GM19351 (cell line): ENCODE data around the gene SP140L.
"Not testable (repeated sequence)": the region's sequence is repeated elsewhere in the genome, so short reads cannot be mapped to it uniquely, and the experiment has no call there.

Experiments
- ATAC-seq: cut with Tn5 transposase; IDR thresholded peaks from one replicate; pipeline ENCODE4 v1.9.1; 2021; ENCODE audit warnings: mild to moderate bottlenecking, moderate library complexity; ENCODE audit not compliant: unreplicated experiment

Gene SP140L

DNA sequence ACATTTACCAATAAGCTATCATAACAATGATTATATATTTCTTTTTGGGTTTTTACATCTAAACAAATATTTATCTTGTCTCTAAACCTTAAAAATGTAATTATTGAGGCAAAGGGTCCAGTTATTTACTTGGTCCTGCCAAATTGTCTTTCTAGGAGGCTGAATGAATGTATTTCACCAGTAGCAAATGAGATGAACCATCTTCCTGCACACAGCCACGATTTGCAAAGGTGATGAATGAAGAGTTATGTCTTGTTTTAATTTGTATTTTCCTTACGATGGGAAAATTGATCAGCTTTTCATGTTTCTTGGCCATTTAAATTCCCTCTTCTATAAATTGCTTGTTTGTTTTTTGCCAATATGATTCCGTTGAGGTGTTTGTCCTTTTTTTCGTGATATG is 90.4 kb downstream of the SP140L start:
- no peak for ATAC-seq

- no peak for ATAC-seq
Measured at GRCh38 chr2:230418341-230419016, 91.5 kb downstream of the SP140L start.

DNA sequence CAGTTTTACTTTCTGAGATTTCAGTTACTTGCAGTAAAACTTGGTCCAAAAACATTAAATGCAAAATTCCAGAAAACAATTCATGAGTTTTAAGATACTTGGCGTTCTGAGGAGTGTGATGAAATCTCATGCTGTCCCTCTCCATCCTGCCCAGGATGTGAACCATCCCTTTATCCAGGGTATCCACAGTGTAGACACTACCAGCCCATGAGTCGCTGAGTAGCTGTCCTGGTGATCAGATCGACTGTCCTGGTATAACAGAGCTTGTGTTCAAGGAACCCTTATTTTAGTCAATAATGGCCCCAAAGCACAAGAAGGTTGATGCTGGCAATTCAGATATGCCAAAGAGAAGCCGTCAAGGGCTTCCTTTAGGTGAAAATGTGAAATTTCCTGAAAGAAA is 92.2 kb downstream of the SP140L start:
- no peak for ATAC-seq

GRCh38 chr2:230422149-230422548 is 95.2 kb downstream of the SP140L start:
- ATAC-seq, result no peak

GRCh38 chr2:230423851-230424458 is 97.0 kb downstream of the SP140L start:
- no peak for ATAC-seq

GRCh38 chr2:230425377-230425776 is 98.4 kb downstream of the SP140L start:
- no peak for ATAC-seq

GRCh38 chr2:230429513-230429912 is 102.5 kb downstream of the SP140L start:
- no peak for ATAC-seq

DNA sequence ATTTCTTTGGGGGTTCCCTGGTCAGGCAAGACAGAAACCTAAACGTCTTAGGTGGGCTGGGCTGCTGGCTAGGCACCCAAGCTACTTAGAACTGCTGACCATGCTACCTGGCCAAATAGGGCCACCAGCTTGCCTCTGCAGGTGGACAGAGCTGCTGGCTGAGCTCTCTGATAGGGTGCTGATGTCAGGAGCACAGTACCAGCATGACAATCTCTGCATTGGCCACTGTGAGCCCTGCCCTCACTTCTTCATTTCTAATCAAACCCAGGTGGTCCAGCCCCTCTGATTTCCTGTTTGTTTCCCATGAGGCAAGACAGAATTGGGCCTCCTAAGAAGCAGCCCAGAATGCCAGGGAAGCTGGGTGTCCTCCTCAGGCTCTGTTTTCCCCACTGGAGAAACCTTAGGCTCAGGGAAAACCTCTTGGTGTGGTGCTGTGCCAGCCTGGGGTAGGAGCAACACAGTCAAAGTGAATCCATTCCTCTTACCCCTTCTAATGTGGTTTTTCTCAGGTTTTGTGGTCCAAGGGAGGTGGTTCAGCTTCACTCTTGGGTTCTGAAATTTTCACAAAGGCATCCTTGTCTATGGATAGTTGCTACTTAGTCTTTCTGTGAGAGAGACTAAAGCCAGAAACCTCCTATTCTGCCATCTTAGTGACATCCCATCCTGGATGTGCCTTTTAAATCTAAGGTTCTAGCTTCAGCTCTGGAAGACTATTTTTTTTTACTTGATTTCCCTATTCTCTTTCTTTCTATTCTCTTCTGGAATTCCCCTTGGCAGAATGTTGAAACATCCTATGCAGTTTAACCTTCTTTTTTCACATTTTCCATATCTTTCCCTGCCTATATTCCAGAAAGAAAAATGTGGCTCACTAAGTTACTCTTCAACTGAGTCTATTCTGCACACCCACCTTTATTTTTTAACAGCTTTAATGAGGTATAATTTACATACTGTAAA is 104.2 kb downstream of the SP140L start:
- no peak for ATAC-seq

GRCh38 chr2:230434677-230435324 is 107.8 kb downstream of the SP140L start:
- no peak for ATAC-seq

DNA sequence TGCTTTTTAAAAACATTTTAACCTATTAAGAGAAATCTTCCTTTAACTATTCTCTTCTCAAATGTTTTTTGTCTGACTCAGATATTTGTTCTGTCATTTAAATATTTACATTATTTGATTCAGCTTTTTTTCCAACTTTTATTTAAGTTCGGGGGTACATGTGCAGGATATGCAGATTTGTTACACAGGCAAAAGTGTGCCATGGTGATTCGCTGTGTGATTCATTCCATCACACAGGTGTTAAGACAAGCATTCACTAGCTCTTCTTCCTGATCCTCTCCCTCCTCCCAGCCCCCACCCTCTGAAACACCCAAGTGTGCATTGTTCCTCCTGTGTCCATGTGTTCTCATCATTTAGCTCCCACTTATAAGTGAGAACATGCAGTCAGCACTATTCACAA is 108.4 kb downstream of the SP140L start:
- no peak for ATAC-seq

- ATAC-seq, result not testable (repeated sequence)
Measured at GRCh38 chr2:230439121-230439520, 112.1 kb downstream of the SP140L start.

- ATAC-seq, result peak; percentile 56
Measured at GRCh38 chr2:230439590-230439989, 112.6 kb downstream of the SP140L start.

- ATAC-seq, result peak; percentile 66
Measured at GRCh38 chr2:230441227-230441897, 114.4 kb downstream of the SP140L start.

- ATAC-seq, result no peak
Measured at GRCh38 chr2:230443541-230443940, 116.5 kb downstream of the SP140L start.

GRCh38 chr2:230444832-230445231 is 117.8 kb downstream of the SP140L start:
- no peak for ATAC-seq

DNA sequence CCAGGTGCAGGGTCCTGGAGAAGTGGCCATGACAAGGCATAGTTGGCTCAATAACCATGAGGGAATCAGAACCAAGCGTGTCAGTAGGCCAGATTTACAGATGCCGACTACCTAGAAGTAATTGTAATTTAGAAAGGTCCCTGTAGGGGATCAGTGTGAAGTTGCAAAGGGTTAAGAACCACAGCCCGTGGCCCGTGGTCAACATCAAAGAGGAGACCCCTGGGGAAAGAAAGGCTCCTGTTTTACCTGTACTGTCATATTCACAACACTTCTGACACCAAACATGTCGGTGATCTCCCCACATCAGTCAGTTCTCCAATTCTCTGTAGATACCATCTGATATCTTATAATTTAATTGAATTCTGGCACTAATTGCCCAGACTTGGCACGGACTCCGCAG is 120.0 kb downstream of the SP140L start:
- ATAC-seq, result no peak

GRCh38 chr2:230447455-230448451 is 120.8 kb downstream of the SP140L start:
- ATAC-seq, result peak; percentile 78

DNA sequence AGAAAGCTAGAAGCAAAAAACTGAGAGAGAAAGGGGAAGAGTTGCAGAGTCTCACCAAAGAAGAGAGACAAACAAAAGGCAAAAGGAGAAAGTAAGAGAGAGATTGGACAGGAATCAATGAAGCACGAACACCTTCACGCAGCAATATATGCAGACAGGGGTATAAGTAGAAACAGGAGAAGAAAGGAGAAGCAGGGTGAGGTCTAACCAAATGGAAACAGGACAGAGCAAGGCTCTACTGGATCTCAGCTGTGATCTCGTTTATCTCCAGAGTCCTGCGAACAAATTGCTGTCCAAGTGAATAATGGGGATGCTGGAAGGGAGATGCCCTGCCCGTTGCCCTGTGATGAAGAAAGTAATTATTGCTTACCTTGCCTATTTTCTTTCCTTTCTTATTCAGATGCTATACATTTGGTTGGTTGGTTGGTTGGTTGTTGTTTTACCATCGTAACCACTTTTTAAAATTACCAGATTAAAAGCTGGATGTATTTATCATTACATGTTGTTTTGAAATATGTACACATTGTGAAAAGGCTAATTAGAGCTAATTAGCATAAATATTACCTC is 123.0 kb downstream of the SP140L start:
- ATAC-seq, result no peak

DNA sequence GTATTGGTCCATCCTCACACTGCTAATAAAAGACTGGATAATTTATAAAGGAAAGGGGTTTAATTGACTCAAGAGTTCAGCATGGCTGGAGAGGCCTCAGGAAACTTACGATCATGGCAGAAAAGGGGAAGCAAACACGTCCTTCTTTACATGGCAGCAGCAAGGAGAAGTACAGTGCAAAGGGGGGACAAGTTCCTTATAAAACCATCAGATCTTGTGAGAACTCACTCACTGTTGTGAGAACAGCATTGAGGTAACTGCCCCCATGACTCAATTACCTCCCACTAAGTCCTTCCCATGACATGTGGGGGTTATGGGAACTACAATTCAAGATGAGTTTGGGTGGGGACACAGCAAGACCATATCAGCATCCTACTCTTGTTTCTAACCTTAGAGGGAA is 126.0 kb downstream of the SP140L start:
- no peak for ATAC-seq
